HUDEP-2 (cell line): ENCODE data around the gene LCN6.
"Not testable (repeated sequence)": the region's sequence is repeated elsewhere in the genome, so short reads cannot be mapped to it uniquely, and the experiment has no call there.

Experiments
- DNase-seq, 76 experiments: peaks; one replicate each; lab custom pipeline; 2025; ENCODE audit not compliant: unreplicated experiment in 76 of 76; lab: John Stamatoyannopoulos, UW

The LCN6 gene

GRCh38 chr9:136712690-136713544, 35.4 kb downstream of the LCN6 start:
- no peak for DNase-seq

GRCh38 chr9:136711751-136712689, 36.3 kb downstream of the LCN6 start, which contains the start of gene DIPK1B:
Gene DIPK1B (plus strand): TSS chr9:136712572. CDS start chr9:136712666, 94 bp downstream.
- DNase-seq = no peak

DNA sequence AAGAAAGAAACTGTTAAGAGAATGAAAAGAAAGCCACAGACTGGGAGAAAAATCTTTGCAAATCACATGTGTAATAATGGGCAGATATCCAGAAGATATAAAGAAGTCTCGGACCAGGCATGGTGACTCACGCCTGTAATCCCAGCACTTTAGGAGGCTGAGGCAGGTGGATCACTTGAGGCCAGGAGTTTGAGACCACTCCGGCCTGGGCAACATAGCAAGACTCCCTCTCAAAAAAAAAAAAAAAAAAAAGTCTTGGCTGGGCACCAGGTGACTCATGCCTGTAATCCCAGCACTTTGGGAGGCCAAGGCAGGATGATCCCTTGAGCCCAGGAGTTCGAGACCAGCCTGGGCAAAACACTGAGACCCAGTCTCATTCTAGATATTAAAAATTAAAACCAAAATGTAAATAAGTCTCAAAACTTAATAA, 37.1 kb downstream of the LCN6 start:
- not testable (repeated sequence) for DNase-seq

- DNase-seq = no peak
These were observed 37.8 kb downstream of the LCN6 start for GRCh38 chr9:136710543-136710942.

- DNase-seq = no peak
These were observed 38.7 kb downstream of the LCN6 start for GRCh38 chr9:136709454-136710109.

DNA sequence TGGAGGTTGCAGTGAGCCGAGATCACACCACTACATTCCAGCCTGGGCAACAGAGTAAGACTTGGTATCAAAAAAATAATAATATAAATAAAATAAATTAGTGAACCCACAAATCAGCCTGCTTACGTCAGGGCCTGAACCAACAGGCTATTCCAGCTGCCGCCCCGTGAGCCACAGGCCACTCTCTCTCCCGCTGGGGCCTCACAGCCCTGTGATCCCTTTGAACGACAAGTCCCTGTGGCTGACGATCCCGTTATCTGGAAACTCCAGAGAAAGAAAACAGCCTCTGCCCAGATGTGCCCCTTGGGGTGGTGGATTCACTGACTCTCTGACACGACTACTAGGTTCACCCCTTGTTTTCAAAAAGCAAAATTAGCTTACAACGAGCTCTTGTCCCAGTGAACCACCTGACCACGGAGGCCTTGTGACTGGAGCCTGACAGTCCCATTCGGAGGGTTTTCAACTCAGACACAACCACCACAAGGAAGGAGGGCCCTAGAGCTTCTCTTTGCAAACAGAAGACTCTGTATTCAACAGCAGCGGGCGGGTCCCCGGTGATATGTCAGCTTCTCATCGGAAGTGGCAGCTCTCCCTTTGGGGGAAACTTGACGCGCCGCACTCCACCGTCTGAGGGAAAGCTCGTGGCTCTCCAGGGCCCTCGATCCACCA, 40.3 kb downstream of the LCN6 start:
- no peak for DNase-seq

GRCh38 chr9:136707011-136707410, 41.3 kb downstream of the LCN6 start:
- DNase-seq = no peak

- no peak for DNase-seq
These were observed 42.8 kb downstream of the LCN6 start for GRCh38 chr9:136705564-136705963.

GRCh38 chr9:136704741-136705140, 43.6 kb downstream of the LCN6 start:
- DNase-seq = not testable (repeated sequence)

DNA sequence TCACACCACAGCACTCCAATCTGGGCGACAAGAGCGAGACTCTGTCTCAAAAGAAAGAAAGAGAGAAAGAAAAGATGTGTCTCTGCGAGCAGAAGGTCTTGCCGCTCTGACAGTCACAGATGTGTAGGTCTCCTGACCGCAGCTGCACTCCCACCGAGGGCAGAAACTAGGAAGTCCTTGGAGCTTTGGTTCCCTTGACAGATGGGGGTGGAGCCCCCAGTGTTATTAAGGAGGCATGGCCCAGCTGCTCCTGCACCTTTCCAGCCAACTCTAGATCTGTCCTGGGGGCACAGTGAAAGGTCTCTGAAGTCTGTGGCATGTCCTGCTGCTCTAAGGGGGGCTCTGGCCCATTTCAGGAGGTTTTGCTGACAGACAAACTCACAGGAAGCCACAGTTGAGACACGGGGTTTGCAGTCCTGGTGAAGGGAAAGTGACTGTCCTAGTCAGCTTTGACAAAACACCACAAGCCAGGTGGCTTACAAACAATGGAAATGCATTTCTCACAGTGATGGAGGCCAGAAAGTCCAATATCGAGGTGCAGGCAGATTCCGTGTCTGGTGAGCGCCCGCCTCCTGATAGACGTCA, 45.0 kb downstream of the LCN6 start:
- no peak for DNase-seq

DNA sequence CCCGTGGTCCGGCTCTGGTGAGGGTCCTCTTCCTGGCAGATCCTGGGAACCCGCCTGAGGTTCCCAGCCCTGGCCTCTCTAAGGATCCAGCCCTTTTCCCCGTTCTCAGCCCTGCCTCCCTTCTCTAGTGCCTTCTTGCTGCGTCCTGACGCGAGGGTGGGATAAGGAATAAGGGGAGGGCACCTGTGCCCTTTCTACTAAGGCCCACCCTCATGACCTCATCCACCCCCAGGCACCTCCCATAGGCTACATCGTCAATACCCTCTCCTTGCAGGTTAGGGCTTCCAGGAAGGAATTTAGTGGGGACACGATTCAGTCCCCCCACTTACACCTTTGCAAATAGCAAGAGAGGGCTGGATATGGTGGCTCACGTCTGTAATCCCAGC, 46.7 kb downstream of the LCN6 start:
- no peak for DNase-seq

GRCh38 chr9:136700959-136701667, 47.2 kb downstream of the LCN6 start:
- no peak for DNase-seq

DNA sequence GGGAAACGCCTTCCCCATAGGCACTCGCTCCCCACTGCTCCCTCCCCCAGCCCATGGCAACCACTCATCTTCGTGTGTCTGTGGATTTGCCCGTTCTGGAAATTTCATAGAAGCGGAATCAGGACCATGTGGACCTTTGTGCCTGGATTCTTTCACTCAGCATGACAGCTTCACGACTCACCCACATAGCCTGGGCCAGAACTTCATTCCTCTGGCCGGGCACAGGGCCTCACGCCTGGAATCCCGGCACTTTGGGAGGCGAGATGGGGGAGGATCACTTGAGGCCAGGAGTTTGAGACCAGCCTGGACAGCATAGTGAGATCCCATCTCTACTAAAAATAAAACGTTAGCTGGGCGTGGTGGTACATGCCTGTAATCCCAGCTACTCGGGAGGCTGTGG, 48.0 kb downstream of the LCN6 start:
- DNase-seq = no peak

DNA sequence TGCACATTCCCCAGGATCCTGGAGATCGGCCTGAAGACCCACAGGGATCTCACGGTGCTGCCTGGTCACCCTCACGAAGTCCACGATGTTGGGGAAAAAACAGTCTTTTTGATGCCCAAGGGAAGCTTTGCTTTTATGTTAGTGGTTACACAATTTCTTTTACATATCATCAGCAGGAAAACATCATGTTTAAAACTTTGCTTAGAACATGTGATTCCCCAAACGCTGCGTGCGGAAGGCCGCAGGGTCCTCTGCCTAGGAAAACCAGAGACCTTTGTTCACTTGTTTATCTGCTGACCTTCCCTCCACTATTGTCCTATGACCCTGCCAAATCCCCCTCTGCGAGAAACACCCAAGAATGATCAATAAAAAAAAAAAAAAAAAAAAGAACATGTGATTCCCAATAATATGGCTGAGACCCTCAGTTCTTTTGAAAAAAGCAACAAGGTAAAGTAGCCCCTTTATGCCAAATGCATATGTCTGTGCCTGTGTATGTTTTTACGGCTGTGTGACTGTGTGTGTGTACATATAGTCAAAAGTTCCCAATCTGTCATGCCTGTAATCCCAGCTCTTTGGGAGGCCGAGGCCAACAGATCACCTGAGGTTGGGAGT, 49.6 kb downstream of the LCN6 start:
- no peak for DNase-seq

GRCh38 chr9:136697821-136698526, 50.4 kb downstream of the LCN6 start:
- DNase-seq = no peak

GRCh38 chr9:136697146-136697820, 51.0 kb downstream of the LCN6 start:
- DNase-seq = no peak

GRCh38 chr9:136696502-136696901, 51.8 kb downstream of the LCN6 start:
- no peak for DNase-seq

DNA sequence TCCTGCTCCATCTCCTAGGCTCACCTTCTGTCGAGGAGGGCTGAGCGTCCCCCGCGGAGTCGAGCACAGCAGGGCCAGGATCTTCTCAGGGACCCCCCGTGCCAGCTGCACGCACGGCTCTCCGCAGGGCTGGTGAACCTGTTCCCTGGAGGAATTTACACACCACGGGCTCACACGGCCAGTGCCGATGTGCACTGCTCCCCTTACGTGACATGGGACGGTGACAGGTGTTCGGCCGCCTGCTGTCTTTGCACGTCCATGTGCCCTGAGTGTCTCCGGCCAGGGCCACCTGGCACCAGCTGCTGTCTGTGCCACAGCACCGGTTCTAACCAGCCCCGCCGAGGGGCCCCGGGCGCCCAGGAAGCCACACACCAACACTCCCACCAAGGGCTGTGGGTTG, 52.4 kb downstream of the LCN6 start:
- DNase-seq = no peak
